ENCODE measurements around the gene WDFY4.

DNA sequence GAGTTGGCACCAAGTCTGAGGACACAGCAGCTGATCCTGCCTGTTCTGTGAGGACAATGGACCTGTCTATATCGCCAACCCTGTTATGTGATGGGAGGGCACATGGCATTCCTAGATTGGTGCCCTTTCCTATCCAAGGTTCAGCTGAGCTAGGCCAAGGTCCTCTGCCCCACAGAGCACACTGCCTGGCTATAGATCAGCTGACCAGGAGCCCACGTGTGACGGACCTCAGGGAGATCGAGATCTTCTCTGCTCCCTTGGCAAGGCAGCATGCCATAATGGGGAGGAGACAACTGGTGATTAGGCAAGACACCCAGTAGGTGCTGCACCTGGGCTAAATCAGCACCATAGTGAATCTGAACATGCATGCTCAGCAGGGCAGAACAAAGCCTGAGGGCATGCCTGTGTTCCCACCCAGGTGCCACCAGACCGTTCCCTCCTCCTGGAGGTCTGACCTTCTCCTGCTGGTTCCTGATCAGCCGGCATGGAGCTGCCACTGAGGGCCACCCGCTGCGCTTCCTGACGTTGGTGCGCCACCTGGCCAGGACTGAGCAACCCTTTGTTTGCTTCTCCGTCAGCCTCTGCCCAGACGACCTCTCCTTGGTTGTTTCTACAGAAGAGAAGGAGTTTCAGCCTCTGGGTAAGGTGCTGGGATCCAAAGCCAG is 93.7 kb downstream of the WDFY4 start:
- TF ChIP-seq, protein P1, sequence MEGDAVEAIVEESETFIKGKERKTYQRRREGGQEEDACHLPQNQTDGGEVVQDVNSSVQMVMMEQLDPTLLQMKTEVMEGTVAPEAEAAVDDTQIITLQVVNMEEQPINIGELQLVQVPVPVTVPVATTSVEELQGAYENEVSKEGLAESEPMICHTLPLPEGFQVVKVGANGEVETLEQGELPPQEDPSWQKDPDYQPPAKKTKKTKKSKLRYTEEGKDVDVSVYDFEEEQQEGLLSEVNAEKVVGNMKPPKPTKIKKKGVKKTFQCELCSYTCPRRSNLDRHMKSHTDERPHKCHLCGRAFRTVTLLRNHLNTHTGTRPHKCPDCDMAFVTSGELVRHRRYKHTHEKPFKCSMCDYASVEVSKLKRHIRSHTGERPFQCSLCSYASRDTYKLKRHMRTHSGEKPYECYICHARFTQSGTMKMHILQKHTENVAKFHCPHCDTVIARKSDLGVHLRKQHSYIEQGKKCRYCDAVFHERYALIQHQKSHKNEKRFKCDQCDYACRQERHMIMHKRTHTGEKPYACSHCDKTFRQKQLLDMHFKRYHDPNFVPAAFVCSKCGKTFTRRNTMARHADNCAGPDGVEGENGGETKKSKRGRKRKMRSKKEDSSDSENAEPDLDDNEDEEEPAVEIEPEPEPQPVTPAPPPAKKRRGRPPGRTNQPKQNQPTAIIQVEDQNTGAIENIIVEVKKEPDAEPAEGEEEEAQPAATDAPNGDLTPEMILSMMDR (IDR thresholded peaks at IDR 0.05): no peak
- TF ChIP-seq POLR2A (IDR thresholded peaks at IDR 0.05): no peak
